HEK293T (cell line): ENCODE measurements around the gene SP2.
"Not testable (repeated sequence)": the region's sequence is repeated elsewhere in the genome, so short reads cannot be mapped to it uniquely, and the experiment has no call there.

ENCODE experiments used
- CTCF ChIA-PET: fragments of 350-600 bp; formaldehyde crosslinking; extraction: SDS; loops from one replicate; lab custom pipeline; 2021; ENCODE audit warnings: antibody characterized with exemption, inconsistent platforms; lab: Yijun Ruan, JAX
- POLR2A ChIA-PET: fragments of 350-600 bp; formaldehyde crosslinking; extraction: SDS; loops from one replicate; lab custom pipeline; 2020; ENCODE audit warnings: antibody characterized with exemption, inconsistent platforms; lab: Yijun Ruan, JAX
- DNase-seq: peaks from one replicate; pipeline ENCODE4 v3.0.0; 2012; ENCODE audit warnings: mixed read lengths; ENCODE audit errors: extremely low spot score
- ARNT ChIP-seq: fragments of 450-650 bp; IDR thresholded peaks from 2 replicates; pipeline ENCODE4 v1.6.1; 2017; ENCODE audit warnings: mild to moderate bottlenecking
- BHLHE40 ChIP-seq: fragments of 450-650 bp; IDR thresholded peaks from 2 replicates; pipeline ENCODE4 v1.6.1; 2016; ENCODE audit warnings: mild to moderate bottlenecking, moderate library complexity, borderline replicate concordance
- CTBP1 ChIP-seq: fragments of 450-650 bp; IDR thresholded peaks from 2 replicates; pipeline ENCODE4 v1.6.1; 2016; ENCODE audit warnings: borderline replicate concordance
- ELF4 ChIP-seq: fragments of 450-650 bp; IDR thresholded peaks from 2 replicates; pipeline ENCODE4 v1.6.1; 2017; ENCODE audit warnings: antibody characterized with exemption
- FOXA1 ChIP-seq: fragments of 450-650 bp; IDR thresholded peaks from 2 replicates; pipeline ENCODE4 v1.6.1; 2016; ENCODE audit warnings: mild to moderate bottlenecking
- FOXK2 ChIP-seq: fragments of 450-650 bp; IDR thresholded peaks from 2 replicates; pipeline ENCODE4 v1.6.1; 2016; ENCODE audit warnings: mild to moderate bottlenecking
- FOXM1 ChIP-seq: fragments of 450-650 bp; IDR thresholded peaks from 2 replicates; pipeline ENCODE4 v1.6.1; 2017; ENCODE audit warnings: mild to moderate bottlenecking, borderline replicate concordance
- HDGF ChIP-seq: fragments of 450-650 bp; IDR thresholded peaks from 2 replicates; pipeline ENCODE4 v1.6.1; 2017; ENCODE audit warnings: antibody characterized with exemption, borderline replicate concordance
- L3MBTL2 ChIP-seq: fragments of 450-650 bp; conservative IDR thresholded peaks from 2 replicates; pipeline ENCODE4 v1.6.1; 2016; ENCODE audit warnings: mild to moderate bottlenecking
- LEF1 ChIP-seq: fragments of 450-650 bp; IDR thresholded peaks from 2 replicates; pipeline ENCODE4 v1.6.1; 2017; ENCODE audit warnings: mild to moderate bottlenecking, borderline replicate concordance
- NFRKB ChIP-seq: fragments of 450-650 bp; IDR thresholded peaks from 2 replicates; pipeline ENCODE4 v1.6.1; 2016; ENCODE audit warnings: mild to moderate bottlenecking, moderate library complexity
- PKNOX1 ChIP-seq: fragments of 450-650 bp; IDR thresholded peaks from 2 replicates; pipeline ENCODE4 v1.6.1; 2016
- SP1 ChIP-seq: fragments of 450-650 bp; IDR thresholded peaks from 2 replicates; pipeline ENCODE4 v1.6.1; 2017
- SUZ12 ChIP-seq: fragments of 450-650 bp; IDR thresholded peaks from 2 replicates; pipeline ENCODE4 v1.6.1; 2016; ENCODE audit warnings: mild to moderate bottlenecking
- TARDBP ChIP-seq: fragments of 450-650 bp; IDR thresholded peaks from 2 replicates; pipeline ENCODE4 v1.6.1; 2016
- ZNF384 ChIP-seq: fragments of 450-650 bp; IDR thresholded peaks from 2 replicates; pipeline ENCODE4 v1.6.1; 2016

Gene SP2

GRCh38 chr17:47916489-47917208 lies 20.6 kb downstream of the SP2 start:
- ChIA-PET POLR2A (interaction anchor here (0.6 kb wide), 1 partner anchor 21 kb away, joined by 3 read pairs; the partner anchor contains the start of gene SP2), CTCF (no interaction called here)
- DNase-seq, result no peak
- TF ChIP-seq TARDBP, result no peak
- no peak for TF ChIP-seq FOXK2
- TF ChIP-seq LEF1, result no peak
- no peak for TF ChIP-seq PKNOX1
- TF ChIP-seq SP1, result no peak
- TF ChIP-seq HDGF, result no peak
- no peak for TF ChIP-seq ZNF384
- no peak for TF ChIP-seq FOXA1
- no peak for TF ChIP-seq NFRKB
- TF ChIP-seq L3MBTL2, result no peak
- no peak for TF ChIP-seq BHLHE40
- TF ChIP-seq SUZ12, result no peak
- no peak for TF ChIP-seq ARNT
- TF ChIP-seq FOXM1, result no peak
- TF ChIP-seq CTBP1, result no peak

- TF ChIP-seq L3MBTL2 (no peak), ARNT (no peak), ELF4 (no peak), HDGF (no peak), FOXA1 (no peak), SUZ12 (no peak), NFRKB (no peak), LEF1 (no peak), FOXM1 (no peak), PKNOX1 (no peak), BHLHE40 (no peak), CTBP1 (no peak), TARDBP (no peak), ZNF384 (no peak)
- POLR2A ChIA-PET, result no interaction called here
- CTCF ChIA-PET, result no interaction called here
- no peak for DNase-seq
Observed at GRCh38 chr17:47917581-47917980, 21.5 kb downstream of the SP2 start.

- TF ChIP-seq ZNF384, result no peak
- no peak for TF ChIP-seq ARNT
- no peak for TF ChIP-seq NFRKB
- TF ChIP-seq PKNOX1, result no peak
- TF ChIP-seq LEF1, result no peak
- no peak for TF ChIP-seq CTBP1
- TF ChIP-seq L3MBTL2, result no peak
- no peak for TF ChIP-seq FOXM1
- no peak for TF ChIP-seq ELF4
- no peak for TF ChIP-seq HDGF
- TF ChIP-seq SUZ12, result no peak
- TF ChIP-seq BHLHE40, result no peak
- no peak for TF ChIP-seq FOXA1
- ChIA-PET POLR2A (no interaction called here), CTCF (no interaction called here)
- no peak for DNase-seq
Observed at GRCh38 chr17:47918006-47918405, 22.0 kb downstream of the SP2 start.

GRCh38 chr17:47918991-47919390 lies 23.0 kb downstream of the SP2 start:
- ChIA-PET CTCF (no interaction called here), POLR2A (interaction anchor here (0.8 kb wide), 1 partner anchor 11 kb away, joined by 3 read pairs; no protein-coding TSS in a partner anchor)
- no peak for DNase-seq
- TF ChIP-seq ZNF384 (no peak), L3MBTL2 (no peak), NFRKB (no peak), BHLHE40 (no peak), TARDBP (no peak), CTBP1 (no peak), ARNT (no peak), FOXM1 (no peak), PKNOX1 (no peak), FOXA1 (no peak)

- POLR2A ChIA-PET, result not testable (repeated sequence)
Observed at GRCh38 chr17:47919889-47920288, 23.9 kb downstream of the SP2 start.

More at GRCh38 chr17:47919889-47920288, 23.9 kb downstream of the SP2 start:
- CTCF ChIA-PET, result interaction anchor here (0.6 kb wide), 1 partner anchor 79 kb away, joined by 3 read pairs; the partner anchor contains the start of gene SCRN2
- DNase-seq, result not testable (repeated sequence)
